ENCODE results near the gene PAAF1. TPM values are rescaled to one million over a fixed set of nuclear protein-coding genes. Genes with fewer than 3 reads are reported as not detected.

PAAF1 gene
- total and polyA plus RNA-seq, 12 donors, result 14.2 to 55.9 (median 28.0) TPM

DNA sequence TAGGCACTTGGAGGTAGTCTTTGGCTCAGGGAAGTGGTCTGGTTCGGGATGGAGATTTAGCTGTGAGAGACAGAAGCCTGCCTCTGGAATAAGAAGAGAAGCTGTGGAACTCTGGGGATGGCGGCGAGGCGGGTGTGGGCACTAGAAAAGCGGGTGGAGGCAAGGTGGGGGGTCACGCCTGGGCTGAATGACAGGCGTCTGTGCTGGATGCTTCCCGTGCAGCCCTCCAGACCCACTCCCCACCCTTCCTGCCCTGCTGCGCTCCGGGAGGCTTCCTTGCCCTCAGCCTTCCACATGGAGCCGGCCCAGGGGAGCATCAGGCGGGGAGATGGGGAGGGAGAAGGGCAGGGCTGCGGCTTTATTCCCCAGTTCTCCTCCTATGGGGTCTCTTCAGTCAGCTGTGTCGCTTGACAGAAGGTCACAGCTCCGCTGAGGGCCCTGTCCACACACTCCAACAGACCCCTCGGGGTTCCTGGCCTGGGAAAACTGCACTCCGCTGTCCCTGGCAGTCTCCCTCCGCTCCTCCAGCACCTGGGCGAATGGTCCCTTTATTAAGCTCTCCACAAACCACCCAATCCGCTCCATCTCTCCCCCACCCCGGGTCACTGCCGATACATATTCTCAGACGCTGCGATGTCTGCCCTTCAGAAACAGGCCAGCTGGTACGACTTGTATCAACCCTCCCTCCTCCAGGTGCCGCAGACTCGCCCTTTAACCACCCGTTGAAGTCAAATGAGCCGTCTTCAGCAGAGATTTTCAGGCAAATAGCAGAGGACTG lies 80.3 kb downstream of the PAAF1 start:
- no peak overlapping the region for H3K4me3 ChIP-seq
- peaks cover 7% of the 10 kb centered on the region in 2 donors for H3K4me1 ChIP-seq (replicated peaks in 1 of 2)
- intact Hi-C loops (cut with DNase I), result no loop called here
- DNase-seq, result no peak
- H3K9me3 ChIP-seq (replicated peaks in 1 of 3), result no peaks in the 10 kb centered on the region
- H3K27ac ChIP-seq, result no peak overlapping the region
- 62 to 77% (median 70%) methylated on average over 28 to 29 of the region's 29 CpGs for WGBS, 4 donors
- no peaks in the 10 kb centered on the region for H3K36me3 ChIP-seq (replicated peaks in 1 of 2)
- TF ChIP-seq CTCF (IDR thresholded peaks at IDR 0.05) (no peak), POLR2A (IDR thresholded peaks at IDR 0.05) (no peak)
- H3K27me3 ChIP-seq, result no peaks in the 10 kb centered on the region

DNA sequence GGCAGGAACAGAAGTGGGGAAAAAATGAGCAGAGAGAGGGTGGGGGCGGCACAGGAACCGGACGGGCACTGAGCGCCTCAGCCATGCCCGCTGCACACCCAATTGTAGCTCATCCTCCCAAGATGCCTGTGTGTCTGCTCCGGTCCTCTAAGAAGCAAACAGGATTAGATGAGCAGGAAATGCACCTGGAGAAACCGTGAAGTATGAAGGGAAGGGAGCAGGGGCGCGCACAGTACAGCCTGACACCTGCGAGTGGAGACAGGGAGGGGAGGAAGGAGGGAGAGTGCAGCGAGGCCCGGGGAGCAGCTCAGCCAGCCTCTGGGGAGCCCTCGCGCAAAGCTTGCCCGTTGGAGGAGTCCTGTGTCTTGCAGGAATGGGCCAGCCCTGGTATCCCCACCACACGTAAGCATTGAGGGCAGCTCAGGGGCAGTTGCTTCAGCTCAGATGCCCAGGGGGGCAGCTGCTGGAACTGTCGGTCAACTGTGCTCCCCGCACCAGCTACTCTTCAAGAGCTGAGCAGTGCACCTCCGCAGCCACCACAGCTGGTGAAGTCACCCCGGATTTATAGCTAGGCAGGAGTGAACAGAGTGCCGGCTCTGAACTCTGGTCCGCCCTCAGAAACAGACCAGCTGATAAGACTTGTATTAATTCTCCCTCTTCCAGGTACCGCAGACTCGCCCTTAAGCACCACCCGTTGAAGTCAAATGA lies 81.0 kb downstream of the PAAF1 start:
- DNase-seq, result no peak
- Histone ChIP-seq H3K27ac (no peak overlapping the region), H3K36me3 (replicated peaks in 1 of 2) (no peaks in the 10 kb centered on the region), H3K4me1 (replicated peaks in 1 of 2) (peaks cover 7% of the 10 kb centered on the region in 2 donors), H3K27me3 (no peaks in the 10 kb centered on the region), H3K4me3 (no peak overlapping the region), H3K9me3 (replicated peaks in 1 of 3) (no peaks in the 10 kb centered on the region)
- 70 to 82% (median 75%) methylated on average over 20 to 25 of the region's 25 CpGs for WGBS, 4 donors
- intact Hi-C loops (cut with DNase I), result no loop called here
- no peak for TF ChIP-seq POLR2A (IDR thresholded peaks at IDR 0.05)
- TF ChIP-seq CTCF (IDR thresholded peaks at IDR 0.05), result no peak

DNA sequence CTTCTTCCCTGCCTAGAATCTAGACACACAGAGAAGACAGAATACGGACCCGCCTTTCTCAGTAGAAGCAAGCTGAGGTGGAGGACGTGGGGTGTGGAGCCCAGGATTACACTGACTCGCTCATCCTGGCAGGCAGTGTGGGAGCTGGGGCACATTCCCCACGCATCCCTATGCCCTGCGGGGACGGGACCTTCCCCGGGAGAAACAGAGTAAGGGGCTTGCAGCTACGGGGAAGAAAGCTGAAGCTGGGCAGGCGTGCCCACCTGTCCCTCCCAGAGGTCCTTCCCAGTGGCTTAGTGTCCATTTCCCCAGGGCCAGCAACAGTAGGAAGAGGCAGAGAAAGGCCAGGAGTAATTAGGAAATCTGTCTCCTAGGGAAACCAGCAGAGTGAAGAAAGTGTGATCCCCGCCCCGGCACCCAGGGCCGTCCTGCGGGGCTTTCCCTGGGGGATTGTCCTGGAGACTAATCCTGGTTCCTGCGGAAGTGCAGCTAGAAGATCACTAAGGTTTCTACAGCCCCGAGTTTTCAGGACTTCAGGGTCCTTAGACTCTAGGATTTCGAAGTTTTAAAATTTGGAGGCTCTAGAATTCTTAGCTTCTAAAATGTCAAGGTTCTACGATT lies 81.8 kb downstream of the PAAF1 start:
- Histone ChIP-seq H3K4me1 (replicated peaks in 1 of 2) (peaks cover 7% of the 10 kb centered on the region in 2 donors), H3K27me3 (no peaks in the 10 kb centered on the region), H3K36me3 (replicated peaks in 1 of 2) (no peaks in the 10 kb centered on the region), H3K27ac (no peak overlapping the region), H3K4me3 (no peak overlapping the region), H3K9me3 (replicated peaks in 1 of 3) (no peaks in the 10 kb centered on the region)
- intact Hi-C loops (cut with DNase I), result no loop called here
- TF ChIP-seq POLR2A (IDR thresholded peaks at IDR 0.05), result no peak
- no peak for TF ChIP-seq CTCF (IDR thresholded peaks at IDR 0.05)
- 76 to 86% (median 82%) methylated on average over 17 to 18 of the region's 18 CpGs for WGBS, 4 donors
- no peak for DNase-seq

- H3K4me3 ChIP-seq, result no peak overlapping the region
- H3K36me3 ChIP-seq (replicated peaks in 1 of 2), result no peaks in the 10 kb centered on the region
- TF ChIP-seq POLR2A (IDR thresholded peaks at IDR 0.05) (no peak), CTCF (IDR thresholded peaks at IDR 0.05) (no peak)
- 70 to 83% (median 77%) methylated on average over 4 of the region's 4 CpGs for WGBS, 4 donors
- peaks cover under 1 to 2% of the 10 kb centered on the region in 2 donors for H3K4me1 ChIP-seq (replicated peaks in 1 of 2)
- H3K27ac ChIP-seq, result no peak overlapping the region
- H3K9me3 ChIP-seq (replicated peaks in 1 of 3), result no peaks in the 10 kb centered on the region
- no peaks in the 10 kb centered on the region for H3K27me3 ChIP-seq
- DNase-seq, result no peak
- intact Hi-C loops (cut with DNase I), result loop anchor here (10.0 kb wide), 2 partner anchors 113 to 293 kb away; no protein-coding TSS in a partner anchor
Measured at GRCh38 chr11:73961321-73961720, 84.5 kb downstream of the PAAF1 start.
